ENCODE data around the gene ATP1B4.

Gene ATP1B4

DNA sequence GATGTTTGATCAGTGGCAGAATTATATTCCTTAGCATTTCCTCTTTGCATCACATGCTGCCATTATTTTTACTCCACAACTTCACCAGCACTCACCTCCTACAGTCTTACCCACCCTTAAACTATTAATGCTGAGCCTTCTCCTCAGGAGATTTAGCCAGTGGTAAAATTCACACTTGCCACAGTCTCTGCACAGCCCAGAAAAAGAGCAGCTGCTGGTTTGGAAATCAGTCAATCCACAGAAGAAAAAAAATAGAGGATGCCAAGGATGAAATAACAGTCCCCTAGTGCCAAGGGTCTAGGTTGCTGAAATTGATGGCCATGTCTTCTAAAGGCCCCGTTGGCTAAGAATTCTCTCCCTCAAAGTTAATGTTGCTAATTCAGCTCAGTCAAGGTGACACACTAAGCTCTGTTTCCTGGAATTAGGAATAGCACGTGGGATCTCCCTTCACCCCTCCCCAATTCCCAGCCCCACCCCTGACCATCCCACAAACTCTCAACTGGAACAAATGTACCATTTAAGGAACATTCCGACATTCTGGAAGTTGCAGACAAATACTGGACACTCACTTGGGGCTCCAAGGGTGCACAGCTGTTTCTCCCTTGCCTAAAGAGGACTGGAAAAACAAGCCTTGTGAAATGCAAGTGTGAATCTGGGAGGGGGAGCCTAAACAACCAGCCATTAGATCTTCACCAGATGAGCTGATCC, 5.7 kb downstream of the ATP1B4 start:
- in situ Hi-C loops (cut with HindIII; ENCODE audit: low pct_ligation_motif_present, low pct_unique_long_range_greater_than_20kb, low sequenced_read_pairs), result no loop called here
- no peak for DNase-seq

DNA sequence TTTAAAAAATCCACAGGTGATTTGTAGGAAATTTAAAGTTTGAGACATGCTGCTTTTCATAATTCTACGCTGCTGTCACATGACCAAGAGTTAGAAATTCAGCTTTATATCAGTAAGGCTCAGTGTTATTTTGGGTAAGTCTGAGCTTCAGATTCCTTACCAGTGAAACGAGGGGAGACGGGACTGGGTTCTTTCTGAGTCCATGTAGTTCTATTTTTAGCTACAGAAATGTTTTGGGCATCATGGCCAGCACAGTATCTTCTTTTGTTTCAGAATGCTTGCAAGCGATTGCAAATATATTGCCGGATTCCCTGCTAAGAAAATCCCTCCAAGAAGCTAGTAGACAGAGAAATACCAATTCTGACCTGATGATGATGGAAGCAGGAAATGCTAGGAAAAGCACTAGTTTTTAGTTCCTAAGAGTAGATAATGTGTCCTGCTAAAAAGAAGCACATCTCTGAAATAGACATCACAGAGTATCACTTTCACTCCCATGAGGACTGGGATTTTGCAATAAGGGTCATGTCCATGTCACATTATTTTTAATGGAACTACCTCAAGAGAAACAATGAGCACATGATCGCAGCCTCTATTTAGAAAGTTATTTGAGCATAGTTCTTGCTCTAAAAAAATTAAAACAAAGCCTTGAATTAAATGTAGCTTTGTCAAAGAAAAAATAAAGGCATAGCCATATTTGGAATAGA, 10.9 kb downstream of the ATP1B4 start:
- DNase-seq, result no peak
- in situ Hi-C loops (cut with HindIII; ENCODE audit: low pct_ligation_motif_present, low pct_unique_long_range_greater_than_20kb, low sequenced_read_pairs), result no loop called here

DNA sequence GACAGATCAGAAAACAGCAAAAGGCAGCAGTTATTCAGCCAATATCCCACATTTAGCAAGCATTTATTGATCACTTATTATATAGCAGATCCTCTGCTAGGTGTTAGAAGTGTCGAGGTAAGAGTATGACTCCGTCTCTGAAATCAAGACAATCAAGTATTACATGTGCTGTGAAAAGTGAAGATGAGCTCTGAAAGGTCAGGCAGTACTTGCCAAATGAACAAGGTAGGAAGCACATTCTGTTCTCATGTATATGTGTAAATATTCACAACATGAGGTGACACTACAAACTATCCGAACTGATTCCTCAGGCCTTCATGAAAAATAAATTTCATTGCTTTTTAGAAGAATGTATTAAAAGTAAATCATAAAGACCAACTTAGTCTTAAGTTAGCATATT, 15.3 kb downstream of the ATP1B4 start:
- DNase-seq, result no peak
- in situ Hi-C loops (cut with HindIII; ENCODE audit: low pct_ligation_motif_present, low pct_unique_long_range_greater_than_20kb, low sequenced_read_pairs), result no loop called here

DNA sequence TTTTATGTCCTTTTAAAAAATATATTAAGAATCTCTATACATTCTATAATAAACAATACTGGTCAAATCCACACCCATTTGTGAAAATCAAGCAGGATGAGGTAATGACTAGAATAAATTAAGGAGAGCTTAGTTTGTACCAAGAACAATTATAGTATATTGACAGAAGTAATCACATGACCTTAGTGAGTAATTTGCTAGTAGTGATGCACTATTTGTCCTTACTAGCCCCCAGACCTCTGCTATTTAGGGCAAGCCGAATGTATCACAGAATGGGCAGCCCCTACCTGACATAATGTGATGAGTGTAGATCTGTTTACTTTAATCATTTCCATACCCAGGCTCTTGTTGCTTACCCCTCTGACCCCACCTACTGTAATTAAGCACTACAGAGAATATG, 15.8 kb downstream of the ATP1B4 start:
- in situ Hi-C loops (cut with HindIII; ENCODE audit: low pct_ligation_motif_present, low pct_unique_long_range_greater_than_20kb, low sequenced_read_pairs), result no loop called here

DNA sequence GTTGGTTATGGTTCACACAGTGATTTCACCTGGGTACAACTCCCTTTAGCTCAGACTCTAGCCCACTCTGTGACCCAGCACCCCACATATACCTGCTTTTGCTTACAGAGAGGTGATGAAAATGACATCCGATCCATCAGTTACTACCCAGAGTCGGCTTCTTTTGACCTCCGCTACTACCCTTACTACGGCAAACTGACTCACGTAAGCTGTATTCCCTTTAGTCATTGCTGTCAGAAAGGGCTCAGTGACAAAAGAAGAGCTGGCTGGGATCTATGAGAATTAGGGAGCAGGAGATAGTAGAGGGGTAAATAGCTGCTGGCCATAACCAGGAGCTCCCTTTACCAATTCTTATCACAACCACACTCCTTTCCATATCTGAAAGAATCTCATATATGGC, 16.7 kb downstream of the ATP1B4 start:
- in situ Hi-C loops (cut with HindIII; ENCODE audit: low pct_ligation_motif_present, low pct_unique_long_range_greater_than_20kb, low sequenced_read_pairs), result no loop called here
- DNase-seq, result no peak

More for the DNA sequence above, 15.8 kb downstream of the ATP1B4 start:
- no peak for DNase-seq

DNA sequence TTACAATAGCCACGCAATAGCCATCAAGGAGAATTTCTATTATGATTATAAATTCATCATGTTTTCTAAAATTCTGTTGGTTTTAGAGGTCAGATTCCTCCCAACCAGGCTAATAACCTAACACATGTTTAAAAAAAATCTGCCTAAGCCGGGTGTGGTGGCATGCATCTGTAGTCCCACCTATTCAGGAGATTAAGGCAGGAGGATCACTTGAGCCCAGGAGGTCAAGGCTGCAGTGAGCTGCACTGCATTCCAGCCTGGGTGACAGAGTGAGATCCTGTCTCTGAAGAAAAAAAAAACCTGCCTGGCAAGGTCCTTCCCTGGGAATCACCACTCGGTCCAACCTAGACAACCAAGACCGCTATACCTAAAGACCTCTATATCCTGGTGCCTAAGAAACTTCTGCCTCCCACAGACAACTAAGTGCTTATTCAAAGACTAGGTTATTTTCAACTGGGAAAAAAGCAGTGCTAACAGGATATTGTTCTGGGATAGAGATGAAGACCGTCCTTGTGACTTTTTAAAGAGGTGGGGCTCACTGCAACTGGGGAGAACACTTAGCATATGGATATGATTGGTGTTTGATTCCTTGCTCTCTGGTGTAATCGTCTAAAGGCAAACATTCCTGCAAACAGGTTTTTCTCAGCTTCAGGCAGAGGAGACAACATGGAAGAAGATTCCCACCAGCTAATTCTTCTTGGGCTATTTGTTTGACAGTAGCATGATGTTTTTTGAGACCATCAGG, 18.2 kb downstream of the ATP1B4 start:
- in situ Hi-C loops (cut with HindIII; ENCODE audit: low pct_ligation_motif_present, low pct_unique_long_range_greater_than_20kb, low sequenced_read_pairs), result no loop called here
- no peak for DNase-seq

DNA sequence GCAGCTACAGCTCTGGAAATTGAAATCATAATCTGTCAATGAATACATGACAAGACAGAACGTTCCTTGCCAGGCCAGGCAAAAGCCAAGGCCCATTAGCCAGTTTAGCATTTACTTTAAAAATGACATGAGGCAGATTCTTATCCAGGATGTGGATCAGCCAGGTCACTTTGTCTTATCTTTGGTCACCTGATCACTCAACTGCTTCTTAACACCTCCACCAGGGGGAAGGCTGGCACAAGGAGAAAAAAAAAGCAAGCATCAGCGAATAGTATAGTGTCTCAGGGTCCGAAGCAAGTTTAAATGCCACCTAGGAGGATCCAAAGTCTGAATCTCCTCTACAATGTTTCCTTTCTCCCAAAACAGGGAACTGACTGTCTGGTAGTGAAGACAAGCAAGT, 18.8 kb downstream of the ATP1B4 start:
- DNase-seq, result peak; percentile 14
- in situ Hi-C loops (cut with HindIII; ENCODE audit: low pct_ligation_motif_present, low pct_unique_long_range_greater_than_20kb, low sequenced_read_pairs), result no loop called here

DNA sequence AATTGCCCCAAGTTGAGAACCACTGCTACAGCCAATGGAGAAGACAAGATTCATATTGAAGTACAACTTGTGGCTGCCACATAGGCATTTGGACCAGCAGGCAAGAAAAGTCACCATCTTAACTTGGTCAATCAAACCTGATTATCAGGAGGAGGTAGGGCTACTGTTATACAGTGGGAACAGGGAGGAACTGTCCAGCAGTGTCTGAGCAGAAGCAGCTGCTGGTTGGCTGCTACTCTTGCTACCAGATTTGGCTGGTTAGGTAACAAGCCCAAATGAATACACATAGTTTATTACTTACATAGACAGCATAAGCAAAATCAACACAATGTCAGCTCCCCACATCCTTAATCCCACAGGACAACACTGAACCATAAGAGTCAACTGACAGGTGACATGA, 39.4 kb downstream of the ATP1B4 start:
- DNase-seq, result no peak
- in situ Hi-C loops (cut with HindIII; ENCODE audit: low pct_ligation_motif_present, low pct_unique_long_range_greater_than_20kb, low sequenced_read_pairs), result no loop called here

DNA sequence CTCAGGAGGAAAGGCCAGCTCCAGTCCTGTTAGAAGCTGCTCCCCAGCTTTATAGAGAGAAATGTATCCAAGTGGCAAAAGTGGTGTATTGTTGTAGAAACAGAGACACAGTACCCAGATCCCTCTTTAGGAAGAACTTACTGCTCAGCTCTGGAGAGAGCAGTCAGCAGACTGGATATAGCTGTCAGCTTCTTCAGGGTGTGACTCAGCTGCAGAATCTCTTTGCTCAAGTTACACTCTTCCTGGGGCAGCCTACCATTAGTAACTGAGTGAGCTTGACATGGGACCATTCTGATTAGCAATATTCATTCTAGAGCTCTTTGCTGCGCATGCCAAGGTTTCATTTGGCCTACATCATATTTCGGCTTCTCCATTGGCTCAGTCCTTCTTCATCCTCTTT, 40.5 kb downstream of the ATP1B4 start:
- DNase-seq, result no peak
- in situ Hi-C loops (cut with HindIII; ENCODE audit: low pct_ligation_motif_present, low pct_unique_long_range_greater_than_20kb, low sequenced_read_pairs), result no loop called here

DNA sequence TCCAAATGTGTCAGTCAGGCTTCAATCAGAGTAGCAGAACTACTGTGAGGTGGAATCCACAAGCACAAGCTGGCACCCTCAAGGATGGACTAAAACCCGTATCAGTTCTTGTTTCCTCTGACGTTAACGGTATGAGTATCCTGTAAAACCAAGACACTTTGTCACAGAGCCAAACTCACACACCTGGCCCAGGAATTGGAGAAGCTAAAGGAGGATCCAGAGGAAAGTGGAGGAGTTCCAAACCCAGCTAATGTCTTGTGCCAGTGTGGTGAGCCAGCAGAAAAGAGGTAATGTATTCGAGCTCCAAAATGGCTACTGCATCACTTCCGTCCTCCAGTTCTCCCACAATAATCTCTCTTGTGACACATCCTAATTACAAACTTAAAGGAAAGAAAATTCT, 44.7 kb downstream of the ATP1B4 start:
- DNase-seq, result no peak
- in situ Hi-C loops (cut with HindIII; ENCODE audit: low pct_ligation_motif_present, low pct_unique_long_range_greater_than_20kb, low sequenced_read_pairs), result no loop called here

DNA sequence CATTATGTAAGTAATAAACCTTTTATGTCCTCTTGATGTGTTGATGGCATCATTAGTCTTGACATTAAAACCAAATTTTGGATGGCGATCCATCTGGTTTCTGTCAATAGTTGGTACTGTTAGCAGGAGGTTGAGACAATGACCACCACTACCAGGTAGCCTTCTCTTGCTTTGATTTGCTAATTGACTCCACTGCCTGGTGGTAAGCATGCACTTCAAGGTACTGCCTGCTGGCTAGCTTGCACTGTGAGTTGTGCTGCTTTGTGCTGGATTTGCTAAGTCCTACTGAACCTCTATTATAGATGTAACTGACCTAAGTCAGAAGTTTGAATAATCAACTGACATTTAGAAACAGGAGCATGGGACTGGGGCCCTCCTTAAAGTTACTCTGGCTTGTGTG, 46.3 kb downstream of the ATP1B4 start:
- in situ Hi-C loops (cut with HindIII; ENCODE audit: low pct_ligation_motif_present, low pct_unique_long_range_greater_than_20kb, low sequenced_read_pairs), result no loop called here
- no peak for DNase-seq

DNA sequence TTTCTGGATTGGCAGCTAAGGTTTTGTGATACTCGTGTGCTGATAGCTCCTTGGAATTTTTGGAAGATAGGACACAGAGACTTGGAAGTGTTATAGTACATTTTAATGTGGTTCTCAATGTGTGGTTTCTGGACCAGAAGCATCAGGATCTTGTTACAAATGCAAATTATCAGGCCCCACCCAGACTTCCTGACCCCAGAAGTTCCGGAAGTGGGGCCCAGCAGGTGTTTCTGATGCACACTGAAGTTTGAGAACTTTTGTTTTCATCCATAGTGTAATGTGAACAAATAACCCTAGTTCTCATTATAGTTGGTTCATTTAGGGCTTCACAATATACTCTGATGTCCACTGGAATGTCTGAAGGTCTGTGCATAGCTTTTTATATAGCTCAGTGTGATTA, 57.6 kb downstream of the ATP1B4 start:
- no peak for DNase-seq

DNA sequence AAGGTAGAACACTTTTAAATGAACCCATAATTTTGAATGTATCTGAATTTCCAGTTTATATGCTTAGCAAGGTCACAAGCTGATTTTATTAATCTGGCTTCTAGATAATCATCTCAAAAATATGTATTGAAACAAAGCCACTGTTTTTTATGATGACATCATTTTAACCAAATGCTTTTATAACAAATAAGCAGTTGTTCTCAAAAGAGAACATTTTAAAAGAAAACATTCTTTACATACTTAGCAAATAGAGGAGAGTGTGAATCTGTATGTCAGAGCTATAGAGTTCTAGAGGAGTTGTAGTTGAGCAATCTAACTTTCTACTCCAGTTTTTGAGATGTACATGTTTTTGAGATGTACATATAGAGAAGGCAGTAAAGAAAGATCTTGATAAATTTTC, 64.7 kb downstream of the ATP1B4 start:
- no peak for DNase-seq
- in situ Hi-C loops (cut with HindIII; ENCODE audit: low pct_ligation_motif_present, low pct_unique_long_range_greater_than_20kb, low sequenced_read_pairs), result no loop called here

More for the DNA sequence above, 57.6 kb downstream of the ATP1B4 start:
- in situ Hi-C loops (cut with HindIII; ENCODE audit: low pct_ligation_motif_present, low pct_unique_long_range_greater_than_20kb, low sequenced_read_pairs), result no loop called here

DNA sequence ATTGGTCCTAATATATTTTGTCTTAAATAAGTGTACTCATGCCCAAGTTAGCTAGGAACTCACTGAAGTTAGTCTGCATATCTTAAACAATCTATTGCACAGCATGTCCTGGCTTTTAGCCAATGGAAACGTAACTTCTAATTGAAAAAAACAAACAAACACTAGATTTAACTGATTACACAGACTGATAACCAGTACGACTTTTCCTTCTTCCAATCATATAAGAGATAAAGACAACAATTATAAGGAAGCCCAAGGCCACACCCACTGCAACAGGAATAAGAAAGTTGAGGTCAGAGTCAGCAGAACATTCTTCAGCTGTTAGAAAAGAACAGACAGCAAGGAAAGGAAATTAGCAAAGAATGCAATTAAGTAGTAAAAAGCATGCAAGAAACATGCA, 66.4 kb downstream of the ATP1B4 start:
- in situ Hi-C loops (cut with HindIII; ENCODE audit: low pct_ligation_motif_present, low pct_unique_long_range_greater_than_20kb, low sequenced_read_pairs), result no loop called here
- DNase-seq, result no peak

DNA sequence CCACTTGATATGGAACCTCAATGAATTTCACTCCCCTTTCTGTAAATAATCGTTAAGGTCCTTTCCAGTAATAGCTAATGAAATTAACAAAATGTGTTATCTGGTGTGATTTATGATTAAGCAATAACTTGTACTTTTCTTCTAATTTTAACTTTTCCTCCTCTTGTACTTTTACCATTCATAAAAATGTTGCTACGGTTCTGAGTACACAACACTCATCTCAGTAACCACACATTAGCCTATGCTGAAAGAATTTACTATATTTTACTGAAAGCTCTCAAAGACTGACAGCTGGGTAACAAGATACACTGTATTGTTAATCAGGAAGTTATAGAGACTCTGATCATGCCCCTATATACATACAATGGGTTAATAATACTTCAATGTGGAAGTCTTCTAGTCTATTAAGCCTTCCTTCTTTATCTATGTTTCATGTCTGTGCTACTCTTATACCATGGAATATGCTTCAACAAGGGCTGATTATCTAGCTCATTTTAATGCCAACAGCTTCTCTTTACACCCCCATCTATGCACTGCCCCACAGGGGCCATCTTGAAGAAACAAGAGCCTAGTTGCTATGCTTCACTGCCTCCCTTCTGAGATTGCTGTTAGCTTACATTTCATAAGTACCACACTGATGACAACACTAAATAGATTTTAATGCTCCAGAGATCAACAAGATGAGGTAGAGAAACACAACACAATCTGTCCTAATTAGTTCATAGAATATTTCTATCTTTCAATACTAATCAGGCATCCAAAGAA, 68.1 kb downstream of the ATP1B4 start:
- no peak for DNase-seq
- in situ Hi-C loops (cut with HindIII; ENCODE audit: low pct_ligation_motif_present, low pct_unique_long_range_greater_than_20kb, low sequenced_read_pairs), result no loop called here
